OCI-LY3 (cell line): ENCODE measurements around the gene KAT6B.
"Not testable (repeated sequence)": the region's sequence is repeated elsewhere in the genome, so short reads cannot be mapped to it uniquely, and the experiment has no call there.

Experiments
- H2AFZ ChIP-seq: fragments of 200-600, 300-600 bp; shearing (Covaris generic); 2 replicates; pipeline ENCODE4 v1.6.0; 2014; ENCODE audit warnings: antibody characterized with exemption, low read depth, low read length
- H3K27ac ChIP-seq: fragments of 200-600, 300-600 bp; sonication (generic); 2 replicates; pipeline ENCODE4 v1.5.1; 2014; ENCODE audit warnings: mild to moderate bottlenecking, low read length, moderate library complexity, mixed read lengths
- H3K27me3 ChIP-seq: fragments of 200-600, 300-600 bp; sonication (generic); 2 replicates; pipeline ENCODE4 v1.6.1; 2014; ENCODE audit warnings: low read depth, low read length, mixed read lengths
- H3K36me3 ChIP-seq: fragments of 200-600, 300-600 bp; sonication (generic); replicated peaks from 2 replicates; pipeline ENCODE3; 2014; ENCODE audit warnings: low read depth, low read length, mixed read lengths
- H3K4me1 ChIP-seq: fragments of 300-600, 200-600 bp; sonication (generic); 2 replicates; pipeline ENCODE4 v1.6.1; 2014; ENCODE audit warnings: low read length, mixed read lengths
- H3K4me2 ChIP-seq: fragments of 200-600, 300-600 bp; sonication (generic); 2 replicates; pipeline ENCODE4 v1.6.1; 2014; ENCODE audit warnings: low read length, mixed read lengths
- H3K4me3 ChIP-seq: fragments of 300-600, 200-600 bp; sonication (generic); 2 replicates; pipeline ENCODE4 v1.5.1; 2014; ENCODE audit warnings: antibody characterized with exemption, mild to moderate bottlenecking, low read length, moderate library complexity
- H3K79me2 ChIP-seq: fragments of 300-600, 200-600 bp; shearing (Covaris generic); 2 replicates; pipeline ENCODE4 v1.6.1; 2014; ENCODE audit warnings: mild to moderate bottlenecking, low read length, mixed read lengths
- H3K9ac ChIP-seq: fragments of 300-600, 200-600 bp; shearing (Covaris generic); 2 replicates; pipeline ENCODE4 v1.6.0; 2014; ENCODE audit warnings: mild to moderate bottlenecking, low read length, moderate library complexity
- H3K9me3 ChIP-seq: fragments of 200-600, 300-600 bp; shearing (Covaris generic); 2 replicates; pipeline ENCODE4 v1.6.1; 2014; ENCODE audit warnings: low read length, mixed read lengths; ENCODE audit not compliant: insufficient read depth
- H4K20me1 ChIP-seq: fragments of 200-600, 300-600 bp; sonication (generic); 2 replicates; pipeline ENCODE4 v1.6.1; 2016; ENCODE audit warnings: low read length, mixed read lengths; ENCODE audit not compliant: insufficient read depth
- CTCF ChIP-seq: fragments of 200-600, 300-600 bp; sonication (generic); IDR thresholded peaks from 2 replicates; pipeline ENCODE4 v1.5.1; 2014; ENCODE audit warnings: antibody characterized with exemption, low read length, low read depth
- EZH2phosphoT487 ChIP-seq: fragments of 200-600 bp; shearing (Covaris generic); IDR thresholded peaks from 2 replicates; pipeline ENCODE4 v1.6.1; 2018; ENCODE audit warnings: antibody characterized with exemption, mixed run types, low read depth

KAT6B gene

GRCh38 chr10:74891053-74891452 lies 64.7 kb downstream of the KAT6B start:
- TF ChIP-seq CTCF (no peak), EZH2phosphoT487 (no peak)
- H2AFZ ChIP-seq: no peak overlapping the region
- no peaks in the 10 kb centered on the region for H3K36me3 ChIP-seq
- H3K4me2 ChIP-seq: no peak overlapping the region
- H3K9ac ChIP-seq: no peak overlapping the region
- no peaks in the 10 kb centered on the region for H3K27me3 ChIP-seq
- no peaks in the 10 kb centered on the region for H3K4me1 ChIP-seq
- no peak overlapping the region for H3K4me3 ChIP-seq
- H3K79me2 ChIP-seq: no peaks in the 10 kb centered on the region
- H4K20me1 ChIP-seq: no peaks in the 10 kb centered on the region
- H3K9me3 ChIP-seq: no peaks in the 10 kb centered on the region
- H3K27ac ChIP-seq: no peak overlapping the region

- Histone ChIP-seq H4K20me1 (no peaks in the 10 kb centered on the region), H3K4me3 (no peak overlapping the region), H3K27ac (no peak overlapping the region), H3K9me3 (no peaks in the 10 kb centered on the region), H3K9ac (no peak overlapping the region), H3K4me2 (no peak overlapping the region), H2AFZ (no peak overlapping the region), H3K36me3 (no peaks in the 10 kb centered on the region), H3K27me3 (no peaks in the 10 kb centered on the region), H3K79me2 (no peaks in the 10 kb centered on the region), H3K4me1 (peaks cover 12% of the 10 kb centered on the region)
- TF ChIP-seq EZH2phosphoT487 (no peak), CTCF (no peak)
Measured at GRCh38 chr10:74892839-74893238, 66.4 kb downstream of the KAT6B start.

- not testable (repeated sequence) for H3K27me3 ChIP-seq, H4K20me1 ChIP-seq, H3K36me3 ChIP-seq, H3K4me2 ChIP-seq, H3K4me3 ChIP-seq, H3K27ac ChIP-seq, H3K9ac ChIP-seq, H3K79me2 ChIP-seq, H2AFZ ChIP-seq, H3K9me3 ChIP-seq
- H3K4me1 ChIP-seq: peaks cover 17% of the 10 kb centered on the region
Measured at GRCh38 chr10:74893329-74893728, 66.9 kb downstream of the KAT6B start.

GRCh38 chr10:74896788-74897527 lies 70.6 kb downstream of the KAT6B start:
- H3K27ac ChIP-seq: no peak overlapping the region
- H3K36me3 ChIP-seq: no peaks in the 10 kb centered on the region
- no peaks in the 10 kb centered on the region for H3K27me3 ChIP-seq
- H3K4me3 ChIP-seq: no peak overlapping the region
- no peaks in the 10 kb centered on the region for H4K20me1 ChIP-seq
- peaks cover 48% of the 10 kb centered on the region for H3K4me1 ChIP-seq
- no peak overlapping the region for H3K9ac ChIP-seq
- TF ChIP-seq EZH2phosphoT487 (no peak), CTCF (no peak)
- H3K9me3 ChIP-seq: no peaks in the 10 kb centered on the region
- no peaks in the 10 kb centered on the region for H3K79me2 ChIP-seq
- H3K4me2 ChIP-seq: 0 out of 2 replicates have a peak overlapping the region, but pooled peaks have one; percentile 63
- H2AFZ ChIP-seq: no peak overlapping the region
